T-helper 1 cell (primary cell): Measurements from ENCODE around the gene NOS3.

Experiments used
- DNase-seq, 5 donors: peaks; one replicate each; pipeline ENCODE4 v3.0.0-alpha.2; 2012 to 2020
- total RNA-seq, 4 donors: gene quantifications; one replicate each; lab custom pipeline; 2026; lab: John Stamatoyannopoulos, UW

NOS3 gene
- 10.4 to 16.9 (median 12.2) reads per million in 4 donors for total RNA-seq

- no peak for DNase-seq
Measured at GRCh38 chr7:150990416-150991186, at the start of gene NOS3. Gene NOS3 (plus strand): TSS chr7:150991017. CDS start chr7:150993804, 2,787 bp downstream.

- DNase-seq: no peak
Measured at GRCh38 chr7:150941351-150942000, 49.3 kb upstream of the NOS3 start.

GRCh38 chr7:150942001-150942590, 48.7 kb upstream of the NOS3 start:
- peak in 2 of 5 donors; percentile 25 to 51 for DNase-seq

GRCh38 chr7:150942591-150943452, 48.0 kb upstream of the NOS3 start:
- DNase-seq: no peak

GRCh38 chr7:150943453-150943814, 47.4 kb upstream of the NOS3 start:
- no peak for DNase-seq

GRCh38 chr7:150944066-150945042, 46.5 kb upstream of the NOS3 start:
- DNase-seq: no peak

- no peak for DNase-seq
Measured at GRCh38 chr7:150945171-150945852, 45.5 kb upstream of the NOS3 start.

- DNase-seq: no peak
Measured at GRCh38 chr7:150945853-150946420, 44.9 kb upstream of the NOS3 start.

- DNase-seq: no peak
Measured at GRCh38 chr7:150946421-150947240, 44.2 kb upstream of the NOS3 start.

- DNase-seq: no peak
Measured at GRCh38 chr7:150947241-150947745, 43.5 kb upstream of the NOS3 start.

- DNase-seq: no peak
Measured at GRCh38 chr7:150947761-150948651, 42.8 kb upstream of the NOS3 start.

- no peak for DNase-seq
Measured at GRCh38 chr7:150948791-150949251, 42.0 kb upstream of the NOS3 start.

GRCh38 chr7:150949564-150949963, 41.3 kb upstream of the NOS3 start:
- DNase-seq: no peak

- no peak for DNase-seq
Measured at GRCh38 chr7:150949971-150950491, 40.8 kb upstream of the NOS3 start.

GRCh38 chr7:150950496-150951180, 40.2 kb upstream of the NOS3 start:
- DNase-seq: no peak

GRCh38 chr7:150951181-150951520, 39.7 kb upstream of the NOS3 start:
- no peak for DNase-seq

- no peak for DNase-seq
Measured at GRCh38 chr7:150951521-150951920, 39.3 kb upstream of the NOS3 start.
